ENCODE data around the gene PACRG.
"Not testable (repeated sequence)": the region's sequence is repeated elsewhere in the genome, so short reads cannot be mapped to it uniquely, and the experiment has no call there.

Gene PACRG

GRCh38 chr6:162976141-162976540, 248.4 kb downstream of the PACRG start:
- no peak for DNase-seq (ENCODE audit: low read depth)
- TF ChIP-seq MAX (IDR thresholded peaks at IDR 0.05; ENCODE audit: low read depth, low read length) (no peak), CTCF (IDR thresholded peaks at IDR 0.05; ENCODE audit: low read depth, low read length) (no peak), POLR2A (IDR thresholded peaks at IDR 0.05; ENCODE audit: extremely low read depth, insufficient read length) (no peak), MYC (IDR thresholded peaks at IDR 0.05; ENCODE audit: low read depth, low read length) (no peak)
- H3K4me3 ChIP-seq (ENCODE audit: low read depth, low read length) = no peak overlapping the region

- not testable (repeated sequence) for DNase-seq (ENCODE audit: low read depth); H3K4me3 ChIP-seq (ENCODE audit: low read depth, low read length)
These were observed 255.5 kb downstream of the PACRG start for GRCh38 chr6:162983234-162983633.

GRCh38 chr6:162998777-162999176, 271.0 kb downstream of the PACRG start:
- no peak overlapping the region for H3K4me3 ChIP-seq (ENCODE audit: low read depth, low read length)
- DNase-seq (ENCODE audit: low read depth) = no peak
- TF ChIP-seq POLR2A (IDR thresholded peaks at IDR 0.05; ENCODE audit: extremely low read depth, insufficient read length) (no peak), MYC (IDR thresholded peaks at IDR 0.05; ENCODE audit: low read depth, low read length) (no peak), MAX (IDR thresholded peaks at IDR 0.05; ENCODE audit: low read depth, low read length) (no peak), CTCF (IDR thresholded peaks at IDR 0.05; ENCODE audit: low read depth, low read length) (no peak)

- TF ChIP-seq MAX (IDR thresholded peaks at IDR 0.05; ENCODE audit: low read depth, low read length) = no peak
- TF ChIP-seq CTCF (IDR thresholded peaks at IDR 0.05; ENCODE audit: low read depth, low read length) = no peak
- TF ChIP-seq POLR2A (IDR thresholded peaks at IDR 0.05; ENCODE audit: extremely low read depth, insufficient read length) = no peak
- TF ChIP-seq MYC (IDR thresholded peaks at IDR 0.05; ENCODE audit: low read depth, low read length) = no peak
- DNase-seq (ENCODE audit: low read depth) = no peak
- H3K4me3 ChIP-seq (ENCODE audit: low read depth, low read length) = no peak overlapping the region
These were observed 272.0 kb downstream of the PACRG start for GRCh38 chr6:162999575-163000285.

GRCh38 chr6:163001330-163001729, 273.6 kb downstream of the PACRG start:
- no peak for DNase-seq (ENCODE audit: low read depth)
- no peak for TF ChIP-seq MYC (IDR thresholded peaks at IDR 0.05; ENCODE audit: low read depth, low read length)
- TF ChIP-seq CTCF (IDR thresholded peaks at IDR 0.05; ENCODE audit: low read depth, low read length) = no peak
- TF ChIP-seq POLR2A (IDR thresholded peaks at IDR 0.05; ENCODE audit: extremely low read depth, insufficient read length) = no peak
- TF ChIP-seq MAX (IDR thresholded peaks at IDR 0.05; ENCODE audit: low read depth, low read length) = no peak
- H3K4me3 ChIP-seq (ENCODE audit: low read depth, low read length) = no peak overlapping the region

GRCh38 chr6:163008186-163008585, 280.4 kb downstream of the PACRG start:
- DNase-seq (ENCODE audit: low read depth) = no peak
- TF ChIP-seq POLR2A (IDR thresholded peaks at IDR 0.05; ENCODE audit: extremely low read depth, insufficient read length) (no peak), CTCF (IDR thresholded peaks at IDR 0.05; ENCODE audit: low read depth, low read length) (no peak), MAX (IDR thresholded peaks at IDR 0.05; ENCODE audit: low read depth, low read length) (no peak), MYC (IDR thresholded peaks at IDR 0.05; ENCODE audit: low read depth, low read length) (no peak)
- H3K4me3 ChIP-seq (ENCODE audit: low read depth, low read length) = no peak overlapping the region

Data from NB4 (cell line).